ENCODE results near the gene TBX19.
A peak's percentile ranks its signal among the peaks of the same experiment; 100 is the strongest.

Gene TBX19

GRCh38 chr1:168320149-168320548 lies 39.5 kb downstream of the TBX19 start:
- Mint-ChIP-seq H3K4me3 (no peak overlapping the region), H3K9me3 (peaks cover 2% of the 10 kb centered on the region), H3K36me3 (peaks cover 32% of the 10 kb centered on the region), H3K27ac (no peak overlapping the region), H3K27me3 (no peaks in the 10 kb centered on the region), H3K4me1 (peaks cover 2% of the 10 kb centered on the region)
- ATAC-seq (ENCODE audit: low read depth) = no peak
- DNase-seq (ENCODE audit: low spot score in 2 of 2) = no peak

- H3K36me3 Mint-ChIP-seq = peaks cover 29% of the 10 kb centered on the region
- no peak overlapping the region for H3K27ac Mint-ChIP-seq
- peaks cover 2% of the 10 kb centered on the region for H3K9me3 Mint-ChIP-seq
- H3K4me1 Mint-ChIP-seq = peaks cover 2% of the 10 kb centered on the region
- ATAC-seq (ENCODE audit: low read depth) (no peak), DNase-seq (ENCODE audit: low spot score in 2 of 2) (no peak)
- H3K4me3 Mint-ChIP-seq = no peak overlapping the region
- H3K27me3 Mint-ChIP-seq = no peaks in the 10 kb centered on the region
These were observed 40.2 kb downstream of the TBX19 start for GRCh38 chr1:168320800-168321450.

GRCh38 chr1:168321945-168322344 lies 41.3 kb downstream of the TBX19 start:
- H3K27ac Mint-ChIP-seq = peak overlapping the region; percentile 45
- no peak overlapping the region for H3K4me3 Mint-ChIP-seq
- peaks cover 2% of the 10 kb centered on the region for H3K4me1 Mint-ChIP-seq
- no peaks in the 10 kb centered on the region for H3K27me3 Mint-ChIP-seq
- ATAC-seq (ENCODE audit: low read depth) (peak; percentile 37), DNase-seq (ENCODE audit: low spot score in 2 of 2) (no peak)
- H3K36me3 Mint-ChIP-seq = peaks cover 26% of the 10 kb centered on the region
- H3K9me3 Mint-ChIP-seq = peaks cover 2% of the 10 kb centered on the region

- no peak for DNase-seq (ENCODE audit: low spot score in 2 of 2)
- no peak overlapping the region for H3K27ac Mint-ChIP-seq
- no peak overlapping the region for H3K4me3 Mint-ChIP-seq
- peaks cover 2% of the 10 kb centered on the region for H3K9me3 Mint-ChIP-seq
- no peaks in the 10 kb centered on the region for H3K27me3 Mint-ChIP-seq
- peaks cover 9% of the 10 kb centered on the region for H3K36me3 Mint-ChIP-seq
- no peaks in the 10 kb centered on the region for H3K4me1 Mint-ChIP-seq
- no peak for ATAC-seq (ENCODE audit: low read depth)
These were observed 44.2 kb downstream of the TBX19 start for GRCh38 chr1:168324745-168325425.

- H3K27ac Mint-ChIP-seq = no peak overlapping the region
- H3K27me3 Mint-ChIP-seq = no peaks in the 10 kb centered on the region
- DNase-seq (ENCODE audit: low spot score in 2 of 2) (no peak), ATAC-seq (ENCODE audit: low read depth) (no peak)
- no peaks in the 10 kb centered on the region for H3K4me1 Mint-ChIP-seq
- no peak overlapping the region for H3K4me3 Mint-ChIP-seq
- H3K9me3 Mint-ChIP-seq = peaks cover 2% of the 10 kb centered on the region
- peaks cover 7% of the 10 kb centered on the region for H3K36me3 Mint-ChIP-seq
These were observed 48.2 kb downstream of the TBX19 start for GRCh38 chr1:168328731-168329364.

- Mint-ChIP-seq H3K36me3 (no peaks in the 10 kb centered on the region), H3K4me1 (no peaks in the 10 kb centered on the region), H3K9me3 (no peaks in the 10 kb centered on the region), H3K4me3 (no peak overlapping the region), H3K27ac (no peak overlapping the region), H3K27me3 (no peaks in the 10 kb centered on the region)
- ATAC-seq (ENCODE audit: low read depth) (no peak), DNase-seq (ENCODE audit: low spot score in 2 of 2) (no peak)
These were observed 49.6 kb downstream of the TBX19 start for GRCh38 chr1:168330285-168330684.

- no peak overlapping the region for H3K27ac Mint-ChIP-seq
- DNase-seq (ENCODE audit: low spot score in 2 of 2) = no peak
- H3K9me3 Mint-ChIP-seq = no peaks in the 10 kb centered on the region
- no peak for ATAC-seq (ENCODE audit: low read depth)
- no peaks in the 10 kb centered on the region for H3K27me3 Mint-ChIP-seq
- H3K4me3 Mint-ChIP-seq = no peak overlapping the region
- no peaks in the 10 kb centered on the region for H3K36me3 Mint-ChIP-seq
- no peaks in the 10 kb centered on the region for H3K4me1 Mint-ChIP-seq
These were observed 50.9 kb downstream of the TBX19 start for GRCh38 chr1:168331569-168331968.

- no peak overlapping the region for H3K4me3 Mint-ChIP-seq
- no peaks in the 10 kb centered on the region for H3K36me3 Mint-ChIP-seq
- DNase-seq (ENCODE audit: low spot score in 2 of 2) (no peak), ATAC-seq (ENCODE audit: low read depth) (no peak)
- no peaks in the 10 kb centered on the region for H3K27me3 Mint-ChIP-seq
- no peaks in the 10 kb centered on the region for H3K4me1 Mint-ChIP-seq
- no peak overlapping the region for H3K27ac Mint-ChIP-seq
- no peaks in the 10 kb centered on the region for H3K9me3 Mint-ChIP-seq
These were observed 53.0 kb downstream of the TBX19 start for GRCh38 chr1:168333562-168334276.

GRCh38 chr1:168335500-168335899 lies 54.8 kb downstream of the TBX19 start:
- Mint-ChIP-seq H3K4me1 (no peaks in the 10 kb centered on the region), H3K27ac (no peak overlapping the region), H3K9me3 (no peaks in the 10 kb centered on the region), H3K27me3 (no peaks in the 10 kb centered on the region), H3K4me3 (no peak overlapping the region), H3K36me3 (no peaks in the 10 kb centered on the region)
- DNase-seq (ENCODE audit: low spot score in 2 of 2) (no peak), ATAC-seq (ENCODE audit: low read depth) (no peak)

GRCh38 chr1:168338589-168339503 lies 58.2 kb downstream of the TBX19 start:
- Mint-ChIP-seq H3K27ac (no peak overlapping the region), H3K4me3 (no peak overlapping the region), H3K36me3 (no peaks in the 10 kb centered on the region), H3K9me3 (no peaks in the 10 kb centered on the region), H3K4me1 (peaks cover 7% of the 10 kb centered on the region), H3K27me3 (no peaks in the 10 kb centered on the region)
- no peak for ATAC-seq (ENCODE audit: low read depth)
- DNase-seq (ENCODE audit: low spot score in 2 of 2) = no peak

GRCh38 chr1:168340781-168341482 lies 60.3 kb downstream of the TBX19 start:
- H3K4me3 Mint-ChIP-seq = no peak overlapping the region
- ATAC-seq (ENCODE audit: low read depth) = no peak

GRCh38 chr1:168341483-168341975 lies 60.9 kb downstream of the TBX19 start:
- Mint-ChIP-seq H3K36me3 (no peaks in the 10 kb centered on the region), H3K9me3 (no peaks in the 10 kb centered on the region), H3K4me1 (peaks cover 7% of the 10 kb centered on the region), H3K27ac (no peak overlapping the region), H3K27me3 (no peaks in the 10 kb centered on the region), H3K4me3 (no peak overlapping the region)
- ATAC-seq (ENCODE audit: low read depth) (no peak), DNase-seq (ENCODE audit: low spot score in 2 of 2) (no peak)

More at GRCh38 chr1:168340781-168341482, 60.3 kb downstream of the TBX19 start:
- H3K9me3 Mint-ChIP-seq = no peaks in the 10 kb centered on the region
- no peaks in the 10 kb centered on the region for H3K27me3 Mint-ChIP-seq
- H3K36me3 Mint-ChIP-seq = no peaks in the 10 kb centered on the region
- no peak for DNase-seq (ENCODE audit: low spot score in 2 of 2)
- H3K27ac Mint-ChIP-seq = no peak overlapping the region
- H3K4me1 Mint-ChIP-seq = peaks cover 7% of the 10 kb centered on the region

Data from memory B cell (primary cell).